Mammary epithelial cell (primary cell): Measurements from ENCODE around the gene ATAD5.

Experiments used
- CTCF ChIP-seq, 2 donors: IDR thresholded peaks in 1 of 2; conservative IDR thresholded peaks in 1 of 2; 2 replicates each; pipeline ENCODE4 v1.5.1; 2011 to 2012; ENCODE audit warnings: inconsistent platforms in 2 of 2, low read length in 2 of 2, mild to moderate bottlenecking in 2 of 2, control low read depth in 1 of 2, low read depth in 1 of 2; ENCODE audit not compliant: insufficient read depth in 1 of 2; ENCODE audit errors: extremely low read depth in 1 of 2
- EZH2 ChIP-seq: IDR thresholded peaks from 2 replicates; pipeline ENCODE4 v1.6.1; 2012; ENCODE audit warnings: low read length, inconsistent platforms, borderline replicate concordance

GRCh38 chr17:30926516-30926915, 94.8 kb downstream of the ATAD5 start:
- TF ChIP-seq CTCF (conservative IDR thresholded peaks at IDR 0.05 in 1 of 2, IDR thresholded peaks at IDR 0.05 in 1 of 2; ENCODE audit: extremely low read depth in 1 of 2, insufficient read depth in 1 of 2, low read depth in 1 of 2, low read length in 2 of 2) (no peak), EZH2 (no peak)
